ENCODE results near the gene NR6A1. TPM values are rescaled to one million over a fixed set of nuclear protein-coding genes. Genes with fewer than 3 reads are reported as not detected.

Gene NR6A1
- total RNA-seq, 2 experiments from 2014 or later: 17.5 to 23.0 TPM

- POLR2A ChIA-PET: interaction anchor here (0.6 kb wide), 1 partner anchor 77 kb away, joined by 4 read pairs; no protein-coding TSS in a partner anchor
- Histone ChIP-seq H3K9me3 (ENCODE audit: low read length) (no peaks in the 10 kb centered on the region), H4K20me1 (ENCODE audit: insufficient read depth, low read length) (no peaks in the 10 kb centered on the region), H3K27ac (ENCODE audit: low read depth, low read length, poor library complexity, severe bottlenecking) (no peak overlapping the region), H3K4me3 (ENCODE audit: low read depth, low read length, poor library complexity, severe bottlenecking) (no peak overlapping the region), H3K79me2 (ENCODE audit: insufficient read depth, low read depth, low read length) (no peaks in the 10 kb centered on the region), H2AFZ (ENCODE audit: low read length) (no peak overlapping the region), H3K9me2 (ENCODE audit: insufficient read depth, low read length) (no peaks in the 10 kb centered on the region), H3K4me1 (ENCODE audit: insufficient read depth, low read length, poor library complexity, severe bottlenecking) (no peaks in the 10 kb centered on the region), H3K4me2 (ENCODE audit: low read length) (no peak overlapping the region), H3K36me3 (ENCODE audit: insufficient read depth, low read length) (peaks cover 35% of the 10 kb centered on the region; the same call in 1 of the 2 replicates)
- TF ChIP-seq CTCF (conservative IDR thresholded peaks at IDR 0.05; ENCODE audit: low read length): no peak
- no peak for TF ChIP-seq EZH2phosphoT487 (IDR thresholded peaks at IDR 0.05; ENCODE audit: borderline replicate concordance, low read depth, low read length)
- no peak for DNase-seq (ENCODE audit: low spot score)
- CTCF ChIA-PET (ENCODE audit: unreplicated experiment): no interaction called here
- intact Hi-C loops (cut with micrococcal nuclease; ENCODE audit: unreplicated experiment): no loop called here
- BruUV-seq (replicated peaks): no TSS peak
Measured at GRCh38 chr9:124721109-124721906, 49.8 kb downstream of the NR6A1 start.

GRCh38 chr9:124720429-124721108, 50.5 kb downstream of the NR6A1 start:
- no peaks in the 10 kb centered on the region for H4K20me1 ChIP-seq (ENCODE audit: insufficient read depth, low read length)
- TF ChIP-seq EZH2phosphoT487 (IDR thresholded peaks at IDR 0.05; ENCODE audit: borderline replicate concordance, low read depth, low read length): no peak
- no peak for TF ChIP-seq CTCF (conservative IDR thresholded peaks at IDR 0.05; ENCODE audit: low read length)
- peaks cover 39% of the 10 kb centered on the region for H3K36me3 ChIP-seq (ENCODE audit: insufficient read depth, low read length)
- CTCF ChIA-PET (ENCODE audit: unreplicated experiment): interaction anchor here (0.8 kb wide), 1 partner anchor 44 kb away, joined by 3 read pairs; no protein-coding TSS in a partner anchor
- POLR2A ChIA-PET: interaction anchor here (0.6 kb wide), 2 partner anchors 78 to 105 kb away, joined by 3 to 4 read pairs; no protein-coding TSS in a partner anchor
- no peaks in the 10 kb centered on the region for H3K79me2 ChIP-seq (ENCODE audit: insufficient read depth, low read depth, low read length)
- H3K27ac ChIP-seq (ENCODE audit: low read depth, low read length, poor library complexity, severe bottlenecking): no peak overlapping the region
- H3K4me3 ChIP-seq (ENCODE audit: low read depth, low read length, poor library complexity, severe bottlenecking): no peak overlapping the region
- BruUV-seq (replicated peaks): no TSS peak
- no peak overlapping the region for H2AFZ ChIP-seq (ENCODE audit: low read length)
- intact Hi-C loops (cut with micrococcal nuclease; ENCODE audit: unreplicated experiment): no loop called here
- no peak overlapping the region for H3K4me2 ChIP-seq (ENCODE audit: low read length)
- H3K9me2 ChIP-seq (ENCODE audit: insufficient read depth, low read length): no peaks in the 10 kb centered on the region
- DNase-seq (ENCODE audit: low spot score): no peak
- no peaks in the 10 kb centered on the region for H3K4me1 ChIP-seq (ENCODE audit: insufficient read depth, low read length, poor library complexity, severe bottlenecking)
- no peaks in the 10 kb centered on the region for H3K9me3 ChIP-seq (ENCODE audit: low read length)
